Duodenal mucosa (tissue), 2 donors: ENCODE results near the gene NIT2.
A peak's percentile ranks its signal among the peaks of the same experiment; 100 is the strongest.

ENCODE experiments used
- H3K27ac ChIP-seq: one replicate; pipeline ENCODE4 v1.7.0; 2013; ENCODE audit warnings: low read depth, low read length
- H3K27me3 ChIP-seq, 2 donors: one replicate each; pipeline ENCODE4 v1.7.0; 2013; ENCODE audit warnings: low read length in 2 of 2, control low read depth in 1 of 2; ENCODE audit not compliant: insufficient read depth in 2 of 2, control insufficient read depth in 1 of 2
- H3K36me3 ChIP-seq, 2 donors: one replicate each; pipeline ENCODE4 v1.7.0; 2013; ENCODE audit warnings: low read length in 2 of 2, control low read depth in 1 of 2; ENCODE audit not compliant: insufficient read depth in 2 of 2, control insufficient read depth in 1 of 2
- H3K4me1 ChIP-seq, 2 donors: one replicate each; pipeline ENCODE4 v1.7.0; 2013; ENCODE audit warnings: low read length in 2 of 2, control low read depth in 1 of 2; ENCODE audit not compliant: insufficient read depth in 2 of 2, control insufficient read depth in 1 of 2
- H3K4me3 ChIP-seq, 2 donors: one replicate each; pipeline ENCODE4 v1.7.0; 2013; ENCODE audit warnings: low read length in 2 of 2, low read depth in 1 of 2
- H3K9ac ChIP-seq, 2 donors: one replicate each; pipeline ENCODE4 v1.7.0; 2013; ENCODE audit warnings: low read length in 2 of 2, low read depth in 1 of 2
- H3K9me3 ChIP-seq, 2 donors: one replicate each; pipeline ENCODE4 v1.7.0; 2013; ENCODE audit warnings: low read length in 2 of 2, control low read depth in 1 of 2; ENCODE audit not compliant: control insufficient read depth in 1 of 2

The NIT2 gene

GRCh38 chr3:100384733-100385525 lies 50.4 kb downstream of the NIT2 start:
- peaks cover 2 to 5% of the 10 kb centered on the region in 2 donors for H3K4me1 ChIP-seq
- no peak overlapping the region for H3K27ac ChIP-seq
- no peak overlapping the region for H3K4me3 ChIP-seq
- no peaks in the 10 kb centered on the region for H3K27me3 ChIP-seq
- no peak overlapping the region for H3K9ac ChIP-seq
- peaks cover 12 to 52% of the 10 kb centered on the region in 2 donors for H3K36me3 ChIP-seq
- H3K9me3 ChIP-seq = peaks cover 0 to 4% of the 10 kb centered on the region in 2 donors

DNA sequence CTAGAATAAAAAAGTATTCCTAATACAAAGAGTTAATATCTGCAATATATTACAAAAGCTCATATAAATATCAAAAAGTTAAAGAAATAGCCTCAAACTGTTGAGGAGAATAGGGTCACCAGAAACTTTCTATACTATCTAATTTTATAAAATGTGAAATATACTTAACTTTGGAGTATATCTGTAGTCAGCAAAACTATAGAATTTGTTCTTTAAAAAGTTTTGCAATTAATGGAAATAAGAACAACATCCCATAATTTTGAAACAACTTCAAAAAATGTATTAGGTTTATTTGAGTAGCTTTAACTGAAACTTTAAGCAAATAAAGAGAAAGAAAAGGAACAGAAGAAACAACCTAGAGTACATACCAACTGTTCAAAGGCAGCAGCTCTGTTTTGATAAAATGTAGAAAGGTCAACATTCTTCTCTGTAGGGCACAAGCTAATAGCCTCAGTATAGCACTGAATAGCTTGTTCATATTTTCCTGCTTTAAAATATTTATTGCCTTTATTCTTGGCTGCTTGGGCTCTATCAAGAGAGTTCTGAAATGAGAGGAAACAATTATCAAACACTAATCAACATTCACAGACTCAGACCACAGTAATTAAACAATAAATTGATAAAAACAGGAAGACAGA lies 52.0 kb downstream of the NIT2 start:
- no peak overlapping the region for H3K9ac ChIP-seq
- H3K36me3 ChIP-seq = peaks cover 12 to 42% of the 10 kb centered on the region in 2 donors
- no peaks in the 10 kb centered on the region for H3K27me3 ChIP-seq
- no peak overlapping the region for H3K4me3 ChIP-seq
- H3K9me3 ChIP-seq = peaks cover 0 to 4% of the 10 kb centered on the region in 2 donors
- H3K27ac ChIP-seq = no peak overlapping the region
- H3K4me1 ChIP-seq = peaks cover 2 to 5% of the 10 kb centered on the region in 2 donors

DNA sequence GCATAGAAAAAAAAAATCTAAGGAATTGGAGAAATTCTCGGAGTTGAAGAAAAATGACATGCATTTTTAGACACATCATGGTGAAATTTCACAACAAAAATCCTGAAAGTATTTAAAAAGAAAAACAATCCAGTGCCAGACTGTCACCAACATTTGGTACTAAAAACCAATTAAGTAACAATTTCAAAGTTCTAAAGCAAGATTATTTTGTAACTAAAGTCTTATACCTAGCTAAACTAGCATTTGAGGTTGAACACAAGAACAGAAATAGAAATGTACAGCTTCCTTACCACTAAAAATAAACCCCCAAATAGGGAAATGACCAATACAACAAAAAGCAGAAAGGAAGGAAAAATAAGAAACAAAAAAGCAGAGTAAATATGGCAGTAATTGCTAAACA lies 54.5 kb downstream of the NIT2 start:
- Histone ChIP-seq H3K9ac (no peak overlapping the region), H3K27me3 (no peaks in the 10 kb centered on the region), H3K4me1 (peaks cover 2 to 5% of the 10 kb centered on the region in 2 donors), H3K4me3 (no peak overlapping the region), H3K27ac (no peak overlapping the region), H3K9me3 (peaks cover 0 to 4% of the 10 kb centered on the region in 2 donors), H3K36me3 (peaks cover 7 to 26% of the 10 kb centered on the region in 2 donors)

- Histone ChIP-seq H3K4me3 (no peak overlapping the region), H3K9me3 (no peaks in the 10 kb centered on the region), H3K27ac (no peak overlapping the region), H3K9ac (no peak overlapping the region), H3K36me3 (no peaks in the 10 kb centered on the region), H3K4me1 (peaks cover 18 to 32% of the 10 kb centered on the region in 2 donors), H3K27me3 (no peaks in the 10 kb centered on the region)
Measured at GRCh38 chr3:100395679-100396431, 61.3 kb downstream of the NIT2 start.

DNA sequence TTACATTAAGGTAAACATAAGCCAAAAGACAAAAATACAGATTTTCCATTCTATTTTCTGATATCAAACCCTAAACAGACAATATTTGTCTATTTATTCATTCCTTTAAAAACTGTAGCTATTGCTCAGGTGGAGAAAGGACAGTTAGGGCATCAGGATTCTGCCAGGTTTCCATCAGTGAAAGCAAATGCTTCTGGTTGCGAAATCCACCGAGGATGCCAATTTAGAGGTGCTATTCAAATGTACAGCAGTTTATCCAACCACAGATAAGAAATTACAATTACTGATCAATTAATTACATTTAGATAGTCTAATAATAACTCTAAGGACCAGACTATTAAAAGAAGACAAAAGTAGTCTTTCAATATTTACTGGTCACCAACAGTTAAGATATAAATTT lies 62.4 kb downstream of the NIT2 start:
- peaks cover 18 to 33% of the 10 kb centered on the region in 2 donors for H3K4me1 ChIP-seq
- no peaks in the 10 kb centered on the region for H3K36me3 ChIP-seq
- no peak overlapping the region for H3K27ac ChIP-seq
- H3K9ac ChIP-seq = no peak overlapping the region
- H3K4me3 ChIP-seq = no peak overlapping the region
- no peaks in the 10 kb centered on the region for H3K27me3 ChIP-seq
- no peaks in the 10 kb centered on the region for H3K9me3 ChIP-seq

DNA sequence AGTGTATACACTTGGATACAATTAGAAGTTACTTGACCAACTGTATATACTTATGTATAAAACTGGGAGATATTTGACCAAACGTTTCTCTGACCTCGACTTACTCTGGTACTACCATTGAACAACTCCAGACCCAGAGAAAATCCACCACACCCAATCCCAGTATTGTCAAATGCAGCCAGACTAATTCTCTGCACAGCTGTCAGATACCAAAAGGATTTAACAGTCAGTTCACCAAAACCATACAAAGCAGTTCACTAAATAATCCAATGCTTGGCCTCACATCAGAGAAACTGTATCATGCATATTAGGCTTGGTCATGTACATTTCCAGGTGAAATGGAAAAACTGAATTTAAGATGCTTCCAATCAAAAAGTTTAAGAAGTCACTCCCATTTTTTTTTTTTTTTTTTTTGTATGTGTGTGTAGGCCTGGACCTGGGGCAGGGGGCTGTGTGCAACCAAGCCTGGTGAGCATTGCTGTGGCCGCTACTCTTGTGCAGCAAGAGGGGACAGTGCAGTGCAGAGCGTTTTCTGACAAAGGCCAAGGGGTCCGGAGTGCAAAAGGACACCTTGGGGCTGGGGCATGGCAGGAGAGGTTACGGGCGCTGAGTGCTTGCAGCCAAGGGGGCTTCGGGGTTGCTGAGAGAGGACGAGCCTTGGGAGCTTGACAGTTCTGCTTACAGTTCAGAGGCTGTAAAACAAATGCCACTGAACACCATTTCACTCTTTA lies 64.9 kb downstream of the NIT2 start:
- H3K9me3 ChIP-seq = no peaks in the 10 kb centered on the region
- no peaks in the 10 kb centered on the region for H3K36me3 ChIP-seq
- H3K4me1 ChIP-seq = peaks cover 29 to 55% of the 10 kb centered on the region in 2 donors
- H3K4me3 ChIP-seq = peak overlapping the region; percentile 89 to 98
- H3K27me3 ChIP-seq = no peaks in the 10 kb centered on the region
- H3K9ac ChIP-seq = peak overlapping the region; percentile 77 to 91
- H3K27ac ChIP-seq = no peak overlapping the region

DNA sequence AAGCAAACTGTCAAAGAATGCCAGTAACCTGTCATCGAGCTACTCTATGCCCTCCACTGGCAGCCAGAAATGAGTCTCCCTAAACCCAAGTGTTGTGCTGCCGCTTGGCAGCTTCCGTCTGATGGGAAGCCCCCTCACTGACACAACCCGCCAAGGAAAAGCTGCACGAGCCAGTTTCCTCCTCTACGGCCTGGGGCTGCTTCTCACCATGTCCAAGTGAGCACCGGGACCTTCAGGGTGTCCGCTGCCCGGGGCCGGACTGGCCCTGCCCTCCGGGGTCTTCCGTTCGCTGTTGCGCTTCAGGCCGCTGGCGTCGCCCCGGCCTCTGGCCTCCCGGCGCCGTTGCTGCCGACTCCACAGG lies 65.8 kb downstream of the NIT2 start:
- H3K9me3 ChIP-seq = no peaks in the 10 kb centered on the region
- H3K27ac ChIP-seq = peak overlapping the region; percentile 82
- peak overlapping the region; percentile 89 to 98 for H3K4me3 ChIP-seq
- H3K27me3 ChIP-seq = no peaks in the 10 kb centered on the region
- peaks cover 29 to 55% of the 10 kb centered on the region in 2 donors for H3K4me1 ChIP-seq
- H3K36me3 ChIP-seq = no peaks in the 10 kb centered on the region
- H3K9ac ChIP-seq = peak overlapping the region; percentile 77 to 91

DNA sequence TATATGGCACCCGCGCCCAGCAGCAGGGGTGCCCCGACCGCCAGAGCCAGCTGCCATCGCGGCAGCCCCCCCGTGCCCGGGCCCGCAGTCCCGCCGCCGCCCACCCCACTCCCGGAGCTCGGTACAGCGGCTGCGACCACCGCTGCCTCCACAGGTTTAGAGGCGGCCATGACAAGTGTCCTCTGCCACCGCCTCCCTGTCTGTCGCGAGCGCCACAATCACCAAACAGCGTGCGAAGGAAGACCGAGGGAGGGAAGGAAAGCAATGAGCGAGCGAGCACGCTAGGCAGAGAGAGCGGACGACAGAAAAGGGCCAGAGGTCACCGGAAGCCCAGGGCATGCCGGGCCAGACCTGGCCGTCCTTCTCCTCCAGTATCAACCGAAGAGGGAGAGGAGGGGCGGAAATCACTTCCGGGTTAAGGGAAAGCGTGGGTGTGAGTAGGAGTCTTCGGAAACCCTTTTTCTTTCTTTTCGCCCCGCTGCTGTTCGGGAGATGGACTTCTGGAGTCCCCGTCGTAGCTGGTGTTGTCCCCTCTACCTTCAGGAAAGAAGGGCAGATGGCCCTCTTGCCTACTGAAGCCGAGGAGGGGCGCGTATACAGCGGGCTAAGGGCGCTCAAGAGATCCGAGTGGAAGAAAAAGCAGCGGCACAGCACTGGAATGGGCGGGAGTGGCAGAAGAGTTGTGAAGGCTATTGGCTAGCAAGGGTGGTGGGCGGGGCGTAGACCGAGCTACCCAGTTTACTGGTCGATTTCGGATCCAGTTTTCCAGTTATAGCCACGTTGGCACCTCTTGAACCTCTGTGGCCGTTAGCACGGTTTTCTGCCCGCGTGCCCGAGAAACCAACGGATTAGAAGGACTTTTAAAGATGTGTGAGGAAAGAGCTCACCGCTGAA lies 66.5 kb downstream of the NIT2 start, which contains the start of the genes LNP1 and TOMM70:
Gene LNP1, plus strand, starts transcription at position 760 of the 894 bp plus-strand sequence. CDS start 28,191 bp downstream, outside the sequence.
Gene TOMM70, minus strand, starts transcription at position 310 of the 894 bp plus-strand sequence. Its CDS starts 140 bp downstream, at position 170.
- H3K4me3 ChIP-seq = peak within 1 kb of the TSS; percentile 89 to 98
- H3K36me3 ChIP-seq = no peaks in the 10 kb centered on the region
- no peaks in the 10 kb centered on the region for H3K27me3 ChIP-seq
- H3K27ac ChIP-seq = peak within 1 kb of the TSS; percentile 82
- H3K9me3 ChIP-seq = no peaks in the 10 kb centered on the region
- peak within 1 kb of the TSS; percentile 77 to 91 for H3K9ac ChIP-seq
- peaks cover 27 to 51% of the 10 kb centered on the region in 2 donors for H3K4me1 ChIP-seq

DNA sequence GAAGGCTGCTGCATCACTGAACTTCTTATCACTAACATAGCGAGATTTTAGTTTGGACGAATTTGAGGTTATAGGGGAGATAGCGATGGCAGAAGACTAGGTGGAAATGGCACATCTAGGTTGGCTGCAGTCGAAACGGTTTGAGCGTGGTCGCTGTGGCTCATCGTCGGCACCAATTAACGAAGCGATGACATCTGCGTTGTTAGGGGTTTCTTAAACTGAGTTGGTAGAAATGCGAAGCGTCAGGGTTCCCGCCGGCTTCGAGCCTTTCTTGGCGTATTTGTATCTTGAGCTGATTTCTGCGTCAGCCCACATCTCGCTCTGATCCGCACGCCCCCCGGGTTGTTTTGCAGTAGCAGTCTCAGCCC lies 67.1 kb downstream of the NIT2 start:
- Histone ChIP-seq H3K36me3 (no peaks in the 10 kb centered on the region), H3K27ac (peak overlapping the region; percentile 82), H3K4me3 (peak overlapping the region; percentile 89 to 98), H3K4me1 (peaks cover 26 to 47% of the 10 kb centered on the region in 2 donors), H3K9me3 (no peaks in the 10 kb centered on the region), H3K9ac (peak overlapping the region; percentile 77 to 91), H3K27me3 (no peaks in the 10 kb centered on the region)
